Measurements from ENCODE around the gene MPHOSPH6.

MPHOSPH6 gene

GRCh38 chr16:82195917-82196494 is 26.0 kb upstream of the MPHOSPH6 start:
- no peak overlapping the region for H2BK5ac ChIP-seq (ENCODE audit: low read depth, low read length, poor library complexity, severe bottlenecking)

GRCh38 chr16:82194086-82194485 is 24.1 kb upstream of the MPHOSPH6 start:
- no peak overlapping the region for H2BK120ac ChIP-seq (ENCODE audit: low read depth, low read length)
- H3K23ac ChIP-seq (ENCODE audit: low read length in 2 of 2): no peak overlapping the region
- no peaks in the 10 kb centered on the region for H3K36me3 ChIP-seq (ENCODE audit: control insufficient read depth in 1 of 2, insufficient read depth in 2 of 2, low read depth in 1 of 2, low read length in 2 of 2)
- 100% methylated on average over 1 of the region's 1 CpG for WGBS
- no peak overlapping the region for H2BK15ac ChIP-seq (ENCODE audit: low read depth, poor library complexity, severe bottlenecking)
- H3K79me1 ChIP-seq (replicated peaks; ENCODE audit: low read length, poor library complexity, severe bottlenecking): no peaks in the 10 kb centered on the region
- H2BK12ac ChIP-seq (ENCODE audit: low read length in 2 of 2): no peak overlapping the region
- no peak overlapping the region for H4K8ac ChIP-seq (ENCODE audit: low read length)
- H3K4ac ChIP-seq (ENCODE audit: low read depth in 1 of 2, low read length in 2 of 2): no peak overlapping the region
- no peak overlapping the region for H3K27ac ChIP-seq (ENCODE audit: low read length, poor library complexity, severe bottlenecking)
- no peak overlapping the region for H3K14ac ChIP-seq (ENCODE audit: low read length in 2 of 2)
- no peaks in the 10 kb centered on the region for H3K4me1 ChIP-seq (ENCODE audit: control insufficient read depth, insufficient read depth, low read depth, low read length)
- no peak overlapping the region for H2AFZ ChIP-seq (ENCODE audit: low read depth, low read length)
- no peak overlapping the region for H3K4me3 ChIP-seq (ENCODE audit: insufficient read depth in 1 of 2, low read depth in 1 of 2, low read length in 2 of 2)
- H2AK5ac ChIP-seq (ENCODE audit: low read length, severe bottlenecking): no peak overlapping the region
- no peak overlapping the region for H3K9ac ChIP-seq (ENCODE audit: low read length)
- no peak overlapping the region for H3K18ac ChIP-seq (ENCODE audit: low read depth in 1 of 2, low read length in 2 of 2)
- no peak overlapping the region for H2BK5ac ChIP-seq (ENCODE audit: low read depth, low read length, poor library complexity, severe bottlenecking)
- H3K27me3 ChIP-seq (ENCODE audit: control insufficient read depth in 1 of 2, insufficient read depth in 1 of 2, low read length in 2 of 2): peaks cover 0 to 9% of the 10 kb centered on the region in 2 experiments
- no peak for DNase-seq
- no peaks in the 10 kb centered on the region for H3K9me3 ChIP-seq (ENCODE audit: control insufficient read depth, low read length)
- H4K91ac ChIP-seq (ENCODE audit: low read length): no peak overlapping the region
- H3K4me2 ChIP-seq (ENCODE audit: low read length, poor library complexity, severe bottlenecking): no peak overlapping the region

More at GRCh38 chr16:82195917-82196494, 26.0 kb upstream of the MPHOSPH6 start:
- no peak overlapping the region for H3K14ac ChIP-seq (ENCODE audit: low read length in 2 of 2)
- H2AFZ ChIP-seq (ENCODE audit: low read depth, low read length): no peak overlapping the region
- peaks cover 0 to 5% of the 10 kb centered on the region in 2 experiments for H3K27me3 ChIP-seq (ENCODE audit: control insufficient read depth in 1 of 2, insufficient read depth in 1 of 2, low read length in 2 of 2)
- H3K9me3 ChIP-seq (ENCODE audit: control insufficient read depth, low read length): no peaks in the 10 kb centered on the region
- 50% methylated on average over 1 of the region's 2 CpGs for WGBS
- H3K4ac ChIP-seq (ENCODE audit: low read depth in 1 of 2, low read length in 2 of 2): no peak overlapping the region
- DNase-seq: peak; percentile 27
- no peak overlapping the region for H4K91ac ChIP-seq (ENCODE audit: low read length)
- H3K27ac ChIP-seq (ENCODE audit: low read length, poor library complexity, severe bottlenecking): no peak overlapping the region
- H3K18ac ChIP-seq (ENCODE audit: low read depth in 1 of 2, low read length in 2 of 2): no peak overlapping the region
- no peak overlapping the region for H2AK5ac ChIP-seq (ENCODE audit: low read length, severe bottlenecking)
- no peak overlapping the region for H3K4me3 ChIP-seq (ENCODE audit: insufficient read depth in 1 of 2, low read depth in 1 of 2, low read length in 2 of 2)
- no peaks in the 10 kb centered on the region for H3K79me1 ChIP-seq (replicated peaks; ENCODE audit: low read length, poor library complexity, severe bottlenecking)
- H2BK120ac ChIP-seq (ENCODE audit: low read depth, low read length): no peak overlapping the region
- no peak overlapping the region for H2BK15ac ChIP-seq (ENCODE audit: low read depth, poor library complexity, severe bottlenecking)
- no peaks in the 10 kb centered on the region for H3K36me3 ChIP-seq (ENCODE audit: control insufficient read depth in 1 of 2, insufficient read depth in 2 of 2, low read depth in 1 of 2, low read length in 2 of 2)
- H4K8ac ChIP-seq (ENCODE audit: low read length): no peak overlapping the region
- H3K9ac ChIP-seq (ENCODE audit: low read length): no peak overlapping the region
- H2BK12ac ChIP-seq (ENCODE audit: low read length in 2 of 2): no peak overlapping the region
- H3K4me2 ChIP-seq (ENCODE audit: low read length, poor library complexity, severe bottlenecking): no peak overlapping the region
- H3K23ac ChIP-seq (ENCODE audit: low read length in 2 of 2): no peak overlapping the region
- no peaks in the 10 kb centered on the region for H3K4me1 ChIP-seq (ENCODE audit: control insufficient read depth, insufficient read depth, low read depth, low read length)

GRCh38 chr16:82192665-82193064 is 22.6 kb upstream of the MPHOSPH6 start:
- H3K27me3 ChIP-seq (ENCODE audit: control insufficient read depth in 1 of 2, insufficient read depth in 1 of 2, low read length in 2 of 2): peaks cover 0 to 9% of the 10 kb centered on the region in 2 experiments
- H2AK5ac ChIP-seq (ENCODE audit: low read length, severe bottlenecking): no peak overlapping the region
- no peaks in the 10 kb centered on the region for H3K36me3 ChIP-seq (ENCODE audit: control insufficient read depth in 1 of 2, insufficient read depth in 2 of 2, low read depth in 1 of 2, low read length in 2 of 2)
- H3K14ac ChIP-seq (ENCODE audit: low read length in 2 of 2): no peak overlapping the region
- no peak overlapping the region for H3K4me3 ChIP-seq (ENCODE audit: insufficient read depth in 1 of 2, low read depth in 1 of 2, low read length in 2 of 2)
- H3K18ac ChIP-seq (ENCODE audit: low read depth in 1 of 2, low read length in 2 of 2): peak overlapping the region in 1 of 2 experiments; percentile 43
- H2BK15ac ChIP-seq (ENCODE audit: low read depth, poor library complexity, severe bottlenecking): no peak overlapping the region
- H3K4me1 ChIP-seq (ENCODE audit: control insufficient read depth, insufficient read depth, low read depth, low read length): no peaks in the 10 kb centered on the region
- H4K91ac ChIP-seq (ENCODE audit: low read length): no peak overlapping the region
- no peak overlapping the region for H3K23ac ChIP-seq (ENCODE audit: low read length in 2 of 2)
- no peak overlapping the region for H3K4ac ChIP-seq (ENCODE audit: low read depth in 1 of 2, low read length in 2 of 2)
- no peak overlapping the region for H3K27ac ChIP-seq (ENCODE audit: low read length, poor library complexity, severe bottlenecking)
- no peak overlapping the region for H2AFZ ChIP-seq (ENCODE audit: low read depth, low read length)
- 34% methylated on average over 4 of the region's 4 CpGs for WGBS
- H2BK12ac ChIP-seq (ENCODE audit: low read length in 2 of 2): peak overlapping the region in 1 of 2 experiments; percentile 3
- no peak overlapping the region for H2BK120ac ChIP-seq (ENCODE audit: low read depth, low read length)
- H4K8ac ChIP-seq (ENCODE audit: low read length): peak overlapping the region; percentile 27
- peak overlapping the region; percentile 42 for H3K9ac ChIP-seq (ENCODE audit: low read length)
- no peak overlapping the region for H2BK5ac ChIP-seq (ENCODE audit: low read depth, low read length, poor library complexity, severe bottlenecking)
- DNase-seq: peak; percentile 77
- no peaks in the 10 kb centered on the region for H3K79me1 ChIP-seq (replicated peaks; ENCODE audit: low read length, poor library complexity, severe bottlenecking)
- H3K9me3 ChIP-seq (ENCODE audit: control insufficient read depth, low read length): no peaks in the 10 kb centered on the region
- no peak overlapping the region for H3K4me2 ChIP-seq (ENCODE audit: low read length, poor library complexity, severe bottlenecking)

GRCh38 chr16:82190386-82190785 is 20.4 kb upstream of the MPHOSPH6 start:
- no peak overlapping the region for H4K91ac ChIP-seq (ENCODE audit: low read length)
- 92% methylated on average over 2 of the region's 2 CpGs for WGBS
- H3K9me3 ChIP-seq (ENCODE audit: control insufficient read depth, low read length): no peaks in the 10 kb centered on the region
- no peak overlapping the region for H3K9ac ChIP-seq (ENCODE audit: low read length)
- no peaks in the 10 kb centered on the region for H3K4me1 ChIP-seq (ENCODE audit: control insufficient read depth, insufficient read depth, low read depth, low read length)
- H3K27me3 ChIP-seq (ENCODE audit: control insufficient read depth in 1 of 2, insufficient read depth in 1 of 2, low read length in 2 of 2): peaks cover 0 to 10% of the 10 kb centered on the region in 2 experiments
- no peak overlapping the region for H2AFZ ChIP-seq (ENCODE audit: low read depth, low read length)
- H3K18ac ChIP-seq (ENCODE audit: low read depth in 1 of 2, low read length in 2 of 2): no peak overlapping the region
- no peak overlapping the region for H4K8ac ChIP-seq (ENCODE audit: low read length)
- no peak overlapping the region for H2AK5ac ChIP-seq (ENCODE audit: low read length, severe bottlenecking)
- no peak overlapping the region for H3K4me3 ChIP-seq (ENCODE audit: insufficient read depth in 1 of 2, low read depth in 1 of 2, low read length in 2 of 2)
- H2BK120ac ChIP-seq (ENCODE audit: low read depth, low read length): no peak overlapping the region
- no peak overlapping the region for H3K14ac ChIP-seq (ENCODE audit: low read length in 2 of 2)
- no peaks in the 10 kb centered on the region for H3K79me1 ChIP-seq (replicated peaks; ENCODE audit: low read length, poor library complexity, severe bottlenecking)
- no peak overlapping the region for H3K4ac ChIP-seq (ENCODE audit: low read depth in 1 of 2, low read length in 2 of 2)
- H3K23ac ChIP-seq (ENCODE audit: low read length in 2 of 2): no peak overlapping the region
- H3K36me3 ChIP-seq (ENCODE audit: control insufficient read depth in 1 of 2, insufficient read depth in 2 of 2, low read depth in 1 of 2, low read length in 2 of 2): no peaks in the 10 kb centered on the region
- H2BK5ac ChIP-seq (ENCODE audit: low read depth, low read length, poor library complexity, severe bottlenecking): no peak overlapping the region
- DNase-seq: no peak
- no peak overlapping the region for H3K4me2 ChIP-seq (ENCODE audit: low read length, poor library complexity, severe bottlenecking)
- no peak overlapping the region for H2BK15ac ChIP-seq (ENCODE audit: low read depth, poor library complexity, severe bottlenecking)
- no peak overlapping the region for H3K27ac ChIP-seq (ENCODE audit: low read length, poor library complexity, severe bottlenecking)
- no peak overlapping the region for H2BK12ac ChIP-seq (ENCODE audit: low read length in 2 of 2)

Measured in mesenchymal stem cell (in vitro differentiated cells and primary cell).